ENCODE results near the gene GPR107.

Gene GPR107

GRCh38 chr9:130172161-130172857 is 118.6 kb downstream of the GPR107 start, which contains the start of gene NCS1:
TSS of gene NCS1 (plus strand) at chr9:130172404. CDS start at chr9:130172664, 260 bp downstream.
- no peaks in the 10 kb centered on the region for H3K27me3 ChIP-seq (ENCODE audit: control insufficient read depth in 1 of 2, insufficient read depth in 2 of 2, low read length in 2 of 2)
- H3K9me3 ChIP-seq (ENCODE audit: low read length), result no peaks in the 10 kb centered on the region
- peak within 1 kb of the TSS; percentile 73 to 92 for H3K4me3 ChIP-seq (ENCODE audit: low read depth in 1 of 2, low read length in 2 of 2)
- H3K36me3 ChIP-seq (ENCODE audit: insufficient read depth, low read length), result no peaks in the 10 kb centered on the region
- H3K4me1 ChIP-seq (ENCODE audit: insufficient read depth, low read length), result peaks cover 43% of the 10 kb centered on the region
- H3K9ac ChIP-seq (ENCODE audit: low read length), result peak within 1 kb of the TSS; percentile 97
- H3K27ac ChIP-seq (ENCODE audit: low read depth, low read length), result peak within 1 kb of the TSS; percentile 92

DNA sequence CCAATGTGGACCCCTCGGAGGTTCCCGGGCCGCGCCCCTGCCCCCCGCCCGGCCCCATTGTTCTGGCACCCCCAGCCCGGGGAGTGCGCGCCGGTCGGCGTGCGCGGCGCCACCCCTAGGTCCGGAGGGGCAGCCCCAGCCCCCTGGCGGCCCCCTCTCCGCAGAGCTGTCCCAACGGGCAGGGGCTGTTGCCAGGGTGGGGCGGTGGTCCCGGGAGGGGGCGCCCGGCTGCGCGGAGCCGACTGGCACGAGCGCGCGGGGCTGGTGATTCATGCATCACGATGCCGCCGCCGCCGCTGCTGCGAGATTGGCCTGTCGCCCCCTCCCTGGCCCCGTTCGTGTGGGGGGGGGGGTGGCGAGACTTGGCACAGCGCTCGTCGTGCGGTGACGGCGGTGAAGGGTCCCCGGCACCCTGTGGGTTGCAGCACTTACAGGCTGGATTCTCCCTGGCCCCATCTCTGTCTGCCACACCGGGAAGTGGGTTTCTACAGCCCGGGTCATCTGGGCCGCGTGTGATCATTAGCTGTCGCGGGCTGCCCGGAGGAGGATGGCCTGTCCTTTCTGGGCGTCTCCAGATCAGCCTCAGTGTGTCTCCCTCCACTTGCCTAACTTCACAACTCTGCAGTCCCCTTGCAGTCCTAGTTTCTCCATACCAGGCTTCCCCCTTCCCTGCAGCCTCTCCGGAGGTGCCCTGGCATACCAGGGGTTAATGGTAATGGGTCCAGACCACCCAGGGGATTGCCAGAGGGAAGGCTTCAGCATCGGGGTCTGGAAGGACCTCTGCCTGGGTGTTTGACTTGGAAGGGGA is 119.4 kb downstream of the GPR107 start:
- Histone ChIP-seq H3K9me3 (ENCODE audit: low read length) (no peaks in the 10 kb centered on the region), H3K9ac (ENCODE audit: low read length) (peak overlapping the region; percentile 97), H3K27me3 (ENCODE audit: control insufficient read depth in 1 of 2, insufficient read depth in 2 of 2, low read length in 2 of 2) (no peaks in the 10 kb centered on the region), H3K4me3 (ENCODE audit: low read depth in 1 of 2, low read length in 2 of 2) (peak overlapping the region; percentile 73 to 92), H3K36me3 (ENCODE audit: insufficient read depth, low read length) (no peaks in the 10 kb centered on the region), H3K4me1 (ENCODE audit: insufficient read depth, low read length) (peaks cover 49% of the 10 kb centered on the region), H3K27ac (ENCODE audit: low read depth, low read length) (peak overlapping the region; percentile 92)

- Histone ChIP-seq H3K9ac (ENCODE audit: low read length) (peak overlapping the region; percentile 97), H3K36me3 (ENCODE audit: insufficient read depth, low read length) (no peaks in the 10 kb centered on the region), H3K27me3 (ENCODE audit: control insufficient read depth in 1 of 2, insufficient read depth in 2 of 2, low read length in 2 of 2) (no peaks in the 10 kb centered on the region), H3K4me1 (ENCODE audit: insufficient read depth, low read length) (peaks cover 54% of the 10 kb centered on the region), H3K4me3 (ENCODE audit: low read depth in 1 of 2, low read length in 2 of 2) (peak overlapping the region; percentile 73 to 92), H3K27ac (ENCODE audit: low read depth, low read length) (peak overlapping the region; percentile 92), H3K9me3 (ENCODE audit: low read length) (no peaks in the 10 kb centered on the region)
Measured at GRCh38 chr9:130173666-130173983, 119.9 kb downstream of the GPR107 start.

DNA sequence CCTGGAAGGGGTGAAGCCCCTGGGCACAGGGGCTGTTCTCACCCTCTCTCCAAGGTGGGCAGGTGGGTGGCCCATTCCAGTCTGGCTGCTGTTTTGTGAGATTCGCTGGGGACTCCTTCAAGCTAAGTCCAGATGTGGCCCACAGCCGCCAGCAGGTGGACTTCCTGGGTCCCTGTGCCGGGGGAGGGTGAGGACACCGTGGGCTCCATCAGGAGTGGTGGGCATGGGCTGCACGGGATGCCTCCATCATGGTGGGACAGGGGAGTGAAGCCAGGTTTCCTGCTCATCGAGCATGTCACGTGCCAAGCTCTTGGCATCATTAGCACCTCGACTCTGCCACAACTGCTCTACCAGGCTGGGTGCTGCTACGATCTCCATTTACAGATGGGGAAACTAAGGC is 120.3 kb downstream of the GPR107 start:
- Histone ChIP-seq H3K27me3 (ENCODE audit: control insufficient read depth in 1 of 2, insufficient read depth in 2 of 2, low read length in 2 of 2) (no peaks in the 10 kb centered on the region), H3K4me3 (ENCODE audit: low read depth in 1 of 2, low read length in 2 of 2) (peak overlapping the region; percentile 73 to 92), H3K36me3 (ENCODE audit: insufficient read depth, low read length) (no peaks in the 10 kb centered on the region), H3K9ac (ENCODE audit: low read length) (peak overlapping the region; percentile 97), H3K4me1 (ENCODE audit: insufficient read depth, low read length) (peaks cover 55% of the 10 kb centered on the region), H3K9me3 (ENCODE audit: low read length) (no peaks in the 10 kb centered on the region), H3K27ac (ENCODE audit: low read depth, low read length) (peak overlapping the region; percentile 92)

DNA sequence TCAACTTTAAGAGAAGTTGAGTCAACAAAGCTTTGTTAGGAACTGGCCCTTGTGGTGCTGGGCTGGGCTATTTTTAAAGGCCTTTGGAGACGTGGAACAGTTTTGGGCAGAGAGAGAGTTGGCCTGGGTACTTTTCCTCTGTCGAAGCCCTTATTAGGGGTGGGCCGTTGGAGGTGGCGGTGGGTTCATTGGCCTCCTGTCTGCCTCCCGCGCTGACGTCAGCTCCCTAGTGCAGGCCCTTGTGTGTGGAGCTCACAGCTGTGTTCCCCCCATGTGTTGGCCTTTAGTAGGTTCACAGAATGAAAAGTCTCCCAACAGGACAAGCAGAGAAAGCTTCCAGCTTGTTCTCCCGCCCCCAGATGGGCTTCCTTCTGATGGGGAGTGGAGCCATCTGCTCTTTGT is 121.2 kb downstream of the GPR107 start:
- H3K9me3 ChIP-seq (ENCODE audit: low read length), result no peaks in the 10 kb centered on the region
- peak overlapping the region; percentile 97 for H3K9ac ChIP-seq (ENCODE audit: low read length)
- H3K36me3 ChIP-seq (ENCODE audit: insufficient read depth, low read length), result no peaks in the 10 kb centered on the region
- H3K4me3 ChIP-seq (ENCODE audit: low read depth in 1 of 2, low read length in 2 of 2), result peak overlapping the region in 1 of 2 donors; percentile 29
- H3K4me1 ChIP-seq (ENCODE audit: insufficient read depth, low read length), result peaks cover 64% of the 10 kb centered on the region
- H3K27ac ChIP-seq (ENCODE audit: low read depth, low read length), result peak overlapping the region; percentile 92
- no peaks in the 10 kb centered on the region for H3K27me3 ChIP-seq (ENCODE audit: control insufficient read depth in 1 of 2, insufficient read depth in 2 of 2, low read length in 2 of 2)

DNA sequence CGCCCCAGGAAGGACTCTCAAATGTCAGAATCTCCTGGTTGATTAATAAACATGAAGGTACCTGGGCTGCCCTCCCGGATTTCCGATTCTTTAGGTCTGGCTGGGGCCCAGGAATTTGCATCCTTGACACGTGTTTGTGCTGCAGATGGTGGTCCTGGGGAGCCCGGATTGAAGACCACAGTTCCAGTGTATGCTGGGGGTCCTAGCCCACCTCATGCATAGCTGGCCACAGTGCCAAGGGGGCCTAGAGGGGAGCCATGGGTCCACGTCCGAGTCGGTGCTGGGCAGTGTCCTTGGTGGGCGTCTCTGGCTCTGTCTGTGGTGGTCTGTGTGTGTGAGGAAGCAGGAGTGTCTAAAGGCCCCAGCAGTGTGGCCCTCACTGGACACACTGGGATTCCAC is 121.6 kb downstream of the GPR107 start:
- Histone ChIP-seq H3K4me3 (ENCODE audit: low read depth in 1 of 2, low read length in 2 of 2) (peak overlapping the region in 1 of 2 donors; percentile 29), H3K9ac (ENCODE audit: low read length) (peak overlapping the region; percentile 81), H3K27ac (ENCODE audit: low read depth, low read length) (peak overlapping the region; percentile 92), H3K4me1 (ENCODE audit: insufficient read depth, low read length) (peaks cover 68% of the 10 kb centered on the region), H3K36me3 (ENCODE audit: insufficient read depth, low read length) (no peaks in the 10 kb centered on the region), H3K27me3 (ENCODE audit: control insufficient read depth in 1 of 2, insufficient read depth in 2 of 2, low read length in 2 of 2) (no peaks in the 10 kb centered on the region), H3K9me3 (ENCODE audit: low read length) (no peaks in the 10 kb centered on the region)

GRCh38 chr9:130176760-130177159 is 123.1 kb downstream of the GPR107 start:
- H3K4me1 ChIP-seq (ENCODE audit: insufficient read depth, low read length), result peaks cover 74% of the 10 kb centered on the region
- peak overlapping the region; percentile 92 for H3K27ac ChIP-seq (ENCODE audit: low read depth, low read length)
- no peak overlapping the region for H3K9ac ChIP-seq (ENCODE audit: low read length)
- H3K4me3 ChIP-seq (ENCODE audit: low read depth in 1 of 2, low read length in 2 of 2), result no peak overlapping the region
- H3K36me3 ChIP-seq (ENCODE audit: insufficient read depth, low read length), result peaks cover 6% of the 10 kb centered on the region
- no peaks in the 10 kb centered on the region for H3K9me3 ChIP-seq (ENCODE audit: low read length)
- H3K27me3 ChIP-seq (ENCODE audit: control insufficient read depth in 1 of 2, insufficient read depth in 2 of 2, low read length in 2 of 2), result no peaks in the 10 kb centered on the region

- no peaks in the 10 kb centered on the region for H3K9me3 ChIP-seq (ENCODE audit: low read length)
- no peaks in the 10 kb centered on the region for H3K27me3 ChIP-seq (ENCODE audit: control insufficient read depth in 1 of 2, insufficient read depth in 2 of 2, low read length in 2 of 2)
- H3K36me3 ChIP-seq (ENCODE audit: insufficient read depth, low read length), result peaks cover 6% of the 10 kb centered on the region
- no peak overlapping the region for H3K9ac ChIP-seq (ENCODE audit: low read length)
- peak overlapping the region; percentile 92 for H3K27ac ChIP-seq (ENCODE audit: low read depth, low read length)
- H3K4me3 ChIP-seq (ENCODE audit: low read depth in 1 of 2, low read length in 2 of 2), result no peak overlapping the region
- peaks cover 86% of the 10 kb centered on the region for H3K4me1 ChIP-seq (ENCODE audit: insufficient read depth, low read length)
Measured at GRCh38 chr9:130177898-130178805, 124.4 kb downstream of the GPR107 start.

DNA sequence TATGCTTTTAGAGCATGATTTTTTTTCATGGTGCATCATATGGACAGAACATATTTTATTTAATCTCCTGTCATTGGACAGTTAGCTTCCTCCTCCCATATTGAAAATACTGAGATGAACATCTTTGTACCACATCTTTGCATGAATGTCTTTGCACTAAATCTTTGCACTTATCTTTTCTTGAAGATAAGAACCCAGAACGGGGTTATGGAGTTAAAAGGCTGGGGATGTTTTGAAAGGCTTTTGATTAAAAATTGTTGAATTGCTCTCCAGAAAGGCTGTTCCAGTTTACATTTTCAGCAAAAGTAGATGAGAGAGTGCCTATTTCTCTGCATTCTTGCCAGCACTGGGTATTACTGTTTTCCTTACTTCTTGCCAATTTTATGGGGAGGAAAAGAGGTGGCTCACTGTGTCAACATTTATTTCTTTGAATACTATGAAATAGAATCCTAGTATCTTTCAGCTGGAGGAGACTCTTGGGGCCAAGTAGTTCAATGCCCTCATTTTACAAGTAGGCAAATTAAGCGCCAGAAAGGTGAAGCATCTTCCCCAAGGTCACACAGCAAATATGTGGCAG is 125.7 kb downstream of the GPR107 start:
- H3K4me3 ChIP-seq (ENCODE audit: low read depth in 1 of 2, low read length in 2 of 2), result no peak overlapping the region
- H3K27ac ChIP-seq (ENCODE audit: low read depth, low read length), result peak overlapping the region; percentile 14
- H3K9ac ChIP-seq (ENCODE audit: low read length), result no peak overlapping the region
- peaks cover 91% of the 10 kb centered on the region for H3K4me1 ChIP-seq (ENCODE audit: insufficient read depth, low read length)
- no peaks in the 10 kb centered on the region for H3K9me3 ChIP-seq (ENCODE audit: low read length)
- H3K27me3 ChIP-seq (ENCODE audit: control insufficient read depth in 1 of 2, insufficient read depth in 2 of 2, low read length in 2 of 2), result no peaks in the 10 kb centered on the region
- H3K36me3 ChIP-seq (ENCODE audit: insufficient read depth, low read length), result peaks cover 6% of the 10 kb centered on the region

- peaks cover 6% of the 10 kb centered on the region for H3K36me3 ChIP-seq (ENCODE audit: insufficient read depth, low read length)
- peak overlapping the region; percentile 81 for H3K27ac ChIP-seq (ENCODE audit: low read depth, low read length)
- peak overlapping the region; percentile 42 for H3K9ac ChIP-seq (ENCODE audit: low read length)
- H3K9me3 ChIP-seq (ENCODE audit: low read length), result no peaks in the 10 kb centered on the region
- H3K4me3 ChIP-seq (ENCODE audit: low read depth in 1 of 2, low read length in 2 of 2), result no peak overlapping the region
- H3K27me3 ChIP-seq (ENCODE audit: control insufficient read depth in 1 of 2, insufficient read depth in 2 of 2, low read length in 2 of 2), result no peaks in the 10 kb centered on the region
- H3K4me1 ChIP-seq (ENCODE audit: insufficient read depth, low read length), result peaks cover 89% of the 10 kb centered on the region
Measured at GRCh38 chr9:130180516-130180915, 126.8 kb downstream of the GPR107 start.
